Thymus (tissue), 11 donors: ENCODE results near the gene PCDH9. TPM values are rescaled to one million over a fixed set of nuclear protein-coding genes. Genes with fewer than 3 reads are reported as not detected.

ENCODE experiments used
- DNase-seq, 9 donors: peaks; one replicate each; pipeline ENCODE4 v3.0.0-alpha.2; 2013; ENCODE audit warnings: low spot score in 9 of 9, low read depth in 6 of 9, missing footprints in 1 of 9
- H3K27ac ChIP-seq, 2 donors: one replicate each; pipeline ENCODE4 v1.5.1; 2013; ENCODE audit warnings: control low read depth in 1 of 2, low read depth in 1 of 2, low read length in 1 of 2, mild to moderate bottlenecking in 1 of 2, moderate library complexity in 1 of 2
- H3K27me3 ChIP-seq, 2 donors: one replicate each; pipeline ENCODE4 v1.5.1; 2013; ENCODE audit warnings: low read length in 1 of 2; ENCODE audit not compliant: control insufficient read depth in 2 of 2, insufficient read depth in 1 of 2
- H3K36me3 ChIP-seq, 2 donors: one replicate each; pipeline ENCODE4 v1.5.1; 2013; ENCODE audit warnings: low read length in 1 of 2, mild to moderate bottlenecking in 1 of 2, moderate library complexity in 1 of 2; ENCODE audit not compliant: control insufficient read depth in 2 of 2, insufficient read depth in 2 of 2
- H3K4me1 ChIP-seq, 2 donors: one replicate each; pipeline ENCODE4 v1.5.1; 2013; ENCODE audit warnings: low read length in 2 of 2; ENCODE audit not compliant: control insufficient read depth in 2 of 2, insufficient read depth in 2 of 2
- H3K4me3 ChIP-seq, 2 donors: one replicate each; pipeline ENCODE4 v1.5.1; 2013; ENCODE audit warnings: low read length in 2 of 2, control low read depth in 1 of 2, mild to moderate bottlenecking in 1 of 2
- H3K9me3 ChIP-seq, 2 donors: one replicate each; pipeline ENCODE4 v1.5.1; 2013; ENCODE audit warnings: low read length in 1 of 2, mild to moderate bottlenecking in 1 of 2; ENCODE audit not compliant: control insufficient read depth in 2 of 2, insufficient read depth in 1 of 2
- WGBS: extraction: QIAGEN DNeasy Blood & Tissue Kit; methylation state at CpG from one replicate; pipeline ENCODE4 v1.1.7; 2013; 5-methylcytosine and 5-hydroxymethylcytosine counted together
- polyA plus RNA-seq: library from polyadenylated mRNA; stranded (reverse); fragments of 200-250 nt; gene quantifications from one replicate; pipeline ENCODE4 v1.2.3, GENCODE V29; 2013
- total RNA-seq: library from RNA; stranded (reverse); fragments of 120-200 nt; gene quantifications from one replicate; pipeline ENCODE4 v1.2.4, GENCODE V29; 2013
- donor health status: healthy.

Gene PCDH9
- total and polyA plus RNA-seq, 2 donors: 0.82 to 5.0 TPM

- Histone ChIP-seq H3K36me3 (no peaks in the 10 kb centered on the region), H3K4me3 (no peak overlapping the region), H3K27ac (no peak overlapping the region), H3K9me3 (no peaks in the 10 kb centered on the region), H3K4me1 (no peaks in the 10 kb centered on the region), H3K27me3 (no peaks in the 10 kb centered on the region)
- no peak for DNase-seq
Observed at GRCh38 chr13:67077132-67077531, 153.0 kb downstream of the PCDH9 start.

- Histone ChIP-seq H3K36me3 (no peaks in the 10 kb centered on the region), H3K4me1 (no peaks in the 10 kb centered on the region), H3K27me3 (no peaks in the 10 kb centered on the region), H3K27ac (no peak overlapping the region), H3K9me3 (no peaks in the 10 kb centered on the region), H3K4me3 (no peak overlapping the region)
- DNase-seq: no peak
- WGBS: 83% methylated on average over 3 of the region's 3 CpGs
Observed at GRCh38 chr13:67076378-67076777, 153.8 kb downstream of the PCDH9 start.

- Histone ChIP-seq H3K4me3 (no peak overlapping the region), H3K36me3 (no peaks in the 10 kb centered on the region), H3K27me3 (no peaks in the 10 kb centered on the region), H3K9me3 (no peaks in the 10 kb centered on the region), H3K27ac (no peak overlapping the region), H3K4me1 (no peaks in the 10 kb centered on the region)
- WGBS: 35% methylated on average over 1 of the region's 1 CpG
- no peak for DNase-seq
Observed at GRCh38 chr13:67075239-67075638, 154.9 kb downstream of the PCDH9 start.

- Histone ChIP-seq H3K27me3 (no peaks in the 10 kb centered on the region), H3K9me3 (no peaks in the 10 kb centered on the region), H3K36me3 (no peaks in the 10 kb centered on the region), H3K4me1 (no peaks in the 10 kb centered on the region), H3K27ac (no peak overlapping the region), H3K4me3 (no peak overlapping the region)
- WGBS: 96% methylated on average over 3 of the region's 3 CpGs
- DNase-seq: no peak
Observed at GRCh38 chr13:67071918-67072598, 158.1 kb downstream of the PCDH9 start.

- no peak overlapping the region for H3K4me3 ChIP-seq
- no peak overlapping the region for H3K27ac ChIP-seq
- H3K4me1 ChIP-seq: no peaks in the 10 kb centered on the region
- no peaks in the 10 kb centered on the region for H3K36me3 ChIP-seq
- no peak for DNase-seq
- no peaks in the 10 kb centered on the region for H3K27me3 ChIP-seq
- H3K9me3 ChIP-seq: no peaks in the 10 kb centered on the region
Observed at GRCh38 chr13:67070306-67070705, 159.8 kb downstream of the PCDH9 start.

GRCh38 chr13:67069117-67069767 lies 160.9 kb downstream of the PCDH9 start:
- H3K9me3 ChIP-seq: no peaks in the 10 kb centered on the region

GRCh38 chr13:67064920-67065319 lies 165.2 kb downstream of the PCDH9 start:
- WGBS: 94% methylated on average over 2 of the region's 2 CpGs
- Histone ChIP-seq H3K9me3 (no peaks in the 10 kb centered on the region), H3K4me3 (no peak overlapping the region), H3K4me1 (no peaks in the 10 kb centered on the region), H3K27me3 (no peaks in the 10 kb centered on the region), H3K36me3 (no peaks in the 10 kb centered on the region), H3K27ac (no peak overlapping the region)
- DNase-seq: no peak

More at GRCh38 chr13:67069117-67069767, 160.9 kb downstream of the PCDH9 start:
- WGBS: 100% methylated on average over 3 of the region's 3 CpGs
- H3K27me3 ChIP-seq: no peaks in the 10 kb centered on the region
- no peaks in the 10 kb centered on the region for H3K4me1 ChIP-seq
- H3K27ac ChIP-seq: no peak overlapping the region
- H3K36me3 ChIP-seq: no peaks in the 10 kb centered on the region
- no peak overlapping the region for H3K4me3 ChIP-seq
- no peak for DNase-seq

GRCh38 chr13:67063036-67063435 lies 167.1 kb downstream of the PCDH9 start:
- Histone ChIP-seq H3K27me3 (no peaks in the 10 kb centered on the region), H3K9me3 (no peaks in the 10 kb centered on the region), H3K4me3 (no peak overlapping the region), H3K27ac (no peak overlapping the region), H3K4me1 (no peaks in the 10 kb centered on the region), H3K36me3 (no peaks in the 10 kb centered on the region)
- WGBS: 99% methylated on average over 3 of the region's 3 CpGs
- no peak for DNase-seq

GRCh38 chr13:67062160-67062559 lies 168.0 kb downstream of the PCDH9 start:
- Histone ChIP-seq H3K27me3 (no peaks in the 10 kb centered on the region), H3K9me3 (no peaks in the 10 kb centered on the region), H3K4me1 (no peaks in the 10 kb centered on the region), H3K27ac (no peak overlapping the region), H3K36me3 (no peaks in the 10 kb centered on the region), H3K4me3 (no peak overlapping the region)
- no peak for DNase-seq
